Keratinocyte (primary cell): ENCODE measurements around the gene IGF1. TPM values are rescaled to one million over a fixed set of nuclear protein-coding genes. Genes with fewer than 3 reads are reported as not detected.

Experiments used
- DNase-seq: peaks from one replicate; pipeline ENCODE4 v3.0.0-alpha.2; 2011; ENCODE audit warnings: low read depth, missing footprints, low spot score
- FAIRE-seq: peaks from 2 replicates; lab custom pipeline; 2011; peaks lifted over from hg19 to GRCh38; lab: Jason Lieb, UNC
- H2AFZ ChIP-seq: 2 replicates; pipeline ENCODE4 v1.6.0; 2012; ENCODE audit warnings: low read length, control low read depth, inconsistent platforms; ENCODE audit not compliant: control insufficient read depth
- H3K27ac ChIP-seq: 2 replicates; pipeline ENCODE4 v1.5.1; 2011; ENCODE audit warnings: low read length; ENCODE audit not compliant: control insufficient read depth, insufficient read depth
- H3K27me3 ChIP-seq: 3 replicates; pipeline ENCODE4 v1.6.0; 2011; ENCODE audit warnings: low read length; ENCODE audit not compliant: control insufficient read depth, insufficient read depth; ENCODE audit errors: extremely low read depth
- H3K36me3 ChIP-seq, 2 experiments: 2 replicates in 1 of 2; 3 replicates in 1 of 2; pipeline ENCODE4 v1.5.1; 2011; ENCODE audit warnings: low read length in 2 of 2, mild to moderate bottlenecking in 1 of 2; ENCODE audit not compliant: control insufficient read depth in 2 of 2, insufficient read depth in 2 of 2; ENCODE audit errors: extremely low read depth in 1 of 2
- H3K4me1 ChIP-seq: 3 replicates; pipeline ENCODE4 v1.5.1; 2011; ENCODE audit warnings: low read length; ENCODE audit not compliant: control insufficient read depth, insufficient read depth; ENCODE audit errors: extremely low read depth
- H3K4me2 ChIP-seq: 3 replicates; pipeline ENCODE4 v1.6.0; 2011; ENCODE audit warnings: low read depth, low read length; ENCODE audit not compliant: control insufficient read depth, insufficient read depth; ENCODE audit errors: extremely low read depth
- H3K4me3 ChIP-seq, 3 experiments: fragments of 200-600 bp in 1 of 3; sonication (generic) in 1 of 3; 2 replicates in 2 of 3; 3 replicates in 1 of 3; pipeline ENCODE4 v1.5.1; 2011 to 2016; ENCODE audit warnings: low read length in 3 of 3, mild to moderate bottlenecking in 3 of 3, control low read depth in 2 of 3, inconsistent platforms in 1 of 3, low read depth in 1 of 3, mixed read lengths in 1 of 3, mixed run types in 1 of 3, moderate library complexity in 1 of 3; ENCODE audit not compliant: control insufficient read depth in 2 of 3, insufficient read depth in 2 of 3; ENCODE audit errors: extremely low read depth in 1 of 3
- H3K79me2 ChIP-seq: 2 replicates; pipeline ENCODE4 v1.6.0; 2012; ENCODE audit warnings: low read length; ENCODE audit not compliant: control insufficient read depth, insufficient read depth
- H3K9ac ChIP-seq: 3 replicates; pipeline ENCODE4 v1.6.0; 2011; ENCODE audit warnings: low read length; ENCODE audit not compliant: control insufficient read depth, insufficient read depth; ENCODE audit errors: extremely low read depth
- H3K9me1 ChIP-seq: 3 replicates; pipeline ENCODE4 v1.6.0; 2011; ENCODE audit warnings: low read length; ENCODE audit not compliant: control insufficient read depth, insufficient read depth; ENCODE audit errors: extremely low read depth
- H3K9me3 ChIP-seq: 2 replicates; pipeline ENCODE4 v1.5.1; 2012; ENCODE audit warnings: low read depth, low read length; ENCODE audit not compliant: control insufficient read depth
- H4K20me1 ChIP-seq: 3 replicates; pipeline ENCODE4 v1.6.0; 2011; ENCODE audit warnings: low read length; ENCODE audit not compliant: control insufficient read depth, insufficient read depth; ENCODE audit errors: extremely low read depth
- CTCF ChIP-seq, 3 experiments: IDR thresholded peaks in 1 of 3; conservative IDR thresholded peaks in 1 of 3; optimal IDR thresholded peaks in 1 of 3; 2 replicates in 2 of 3; 3 replicates in 1 of 3; pipeline versions ENCODE3 to v1.5.1; 2011; ENCODE audit warnings: low read length in 3 of 3, mild to moderate bottlenecking in 3 of 3, moderate library complexity in 2 of 3, control low read depth in 1 of 3, inconsistent platforms in 1 of 3; ENCODE audit not compliant: insufficient read depth in 2 of 3; ENCODE audit errors: extremely low read depth in 1 of 3
- EZH2 ChIP-seq: IDR thresholded peaks from one replicate; pipeline ENCODE4 v1.6.1; 2012; ENCODE audit warnings: inconsistent platforms, mild to moderate bottlenecking, low read length, moderate library complexity
- dilution Hi-C: fragments of 300-500 bp; cut with MboI; formaldehyde crosslinking; loops from one replicate; pipeline ENCODE4 v1.7.0; 2020; ENCODE audit warnings: low sequenced_read_pairs; ENCODE audit not compliant: extremely low pct_ligation_motif_present
- polyA plus RNA-seq, 5 experiments: library from polyadenylated mRNA; depleted of rRNA in 3 of 5; stranded (reverse) in 3 of 5; stranded (forward) in 1 of 5; unstranded in 1 of 5; fragments of >200 nt; gene quantifications; 1 replicate in 1 of 5; 2 replicates in 3 of 5; 3 replicates in 1 of 5; pipeline versions ENCODE4 v1.2.1 to v1.2.3, GENCODE V29; 2011 to 2012; ENCODE audit warnings: missing spikeins in 2 of 5, low read depth in 1 of 5, low replicate concordance in 1 of 5

The IGF1 gene
- polyA plus RNA-seq, 1 donor (not counting 4 experiments of a cell fraction or from before 2014, with no cell fraction given): not detected

- dilution Hi-C loops: no loop called here
- Histone ChIP-seq H3K9me3 (no peaks in the 10 kb centered on the region), H3K27me3 (no peaks in the 10 kb centered on the region), H3K4me3 (no peak overlapping the region), H3K9me1 (no peaks in the 10 kb centered on the region), H3K27ac (no peak overlapping the region), H3K9ac (no peak overlapping the region), H2AFZ (no peak overlapping the region), H3K36me3 (no peaks in the 10 kb centered on the region), H3K79me2 (no peaks in the 10 kb centered on the region), H4K20me1 (no peaks in the 10 kb centered on the region), H3K4me2 (no peak overlapping the region), H3K4me1 (no peaks in the 10 kb centered on the region)
- DNase-seq: no peak
- TF ChIP-seq EZH2: no peak
- no peak for TF ChIP-seq CTCF (optimal IDR thresholded peaks at IDR 0.05 in 1 of 3, IDR thresholded peaks at IDR 0.05 in 1 of 3, conservative IDR thresholded peaks at IDR 0.05 in 1 of 3; ENCODE audit: extremely low read depth in 1 of 3, insufficient read depth in 2 of 3, low read length in 3 of 3)
- FAIRE-seq: no peak
Measured at GRCh38 chr12:102504280-102504679, 23.9 kb upstream of the IGF1 start.

- Histone ChIP-seq H3K27ac (no peak overlapping the region), H3K9me3 (no peaks in the 10 kb centered on the region), H4K20me1 (no peaks in the 10 kb centered on the region), H3K4me3 (no peak overlapping the region), H3K36me3 (no peaks in the 10 kb centered on the region), H2AFZ (no peak overlapping the region), H3K4me2 (no peak overlapping the region), H3K27me3 (no peaks in the 10 kb centered on the region), H3K9ac (no peak overlapping the region), H3K9me1 (no peaks in the 10 kb centered on the region), H3K4me1 (no peaks in the 10 kb centered on the region), H3K79me2 (no peaks in the 10 kb centered on the region)
- FAIRE-seq (no peak), DNase-seq (no peak)
- TF ChIP-seq CTCF (optimal IDR thresholded peaks at IDR 0.05 in 1 of 3, IDR thresholded peaks at IDR 0.05 in 1 of 3, conservative IDR thresholded peaks at IDR 0.05 in 1 of 3; ENCODE audit: extremely low read depth in 1 of 3, insufficient read depth in 2 of 3, low read length in 3 of 3): no peak
- no peak for TF ChIP-seq EZH2
- dilution Hi-C loops: no loop called here
Measured at GRCh38 chr12:102503831-102504230, 23.5 kb upstream of the IGF1 start.
